Nephron (organoid): ENCODE data around the gene SOCS1.
A peak's percentile ranks its signal among the peaks of the same experiment; 100 is the strongest.

ENCODE experiments used
- H3K27ac Mint-ChIP-seq, 3 experiments: 2 replicates each; pipeline ENCODE4 v1.8.0; 2020; ENCODE audit warnings: mixed read lengths in 3 of 3, mild to moderate bottlenecking in 2 of 3, moderate library complexity in 1 of 3
- H3K27me3 Mint-ChIP-seq: 2 replicates; pipeline ENCODE4 v1.8.0; 2021; ENCODE audit warnings: low read depth, mild to moderate bottlenecking, moderate library complexity, mixed read lengths
- H3K36me3 Mint-ChIP-seq: 2 replicates; pipeline ENCODE4 v1.8.0; 2020; ENCODE audit warnings: low read depth, mixed read lengths
- H3K4me1 Mint-ChIP-seq: 2 replicates; pipeline ENCODE4 v1.8.0; 2020; ENCODE audit warnings: mixed read lengths
- H3K4me3 Mint-ChIP-seq, 3 experiments: 2 replicates each; pipeline ENCODE4 v1.8.0; 2020; ENCODE audit warnings: mild to moderate bottlenecking in 3 of 3, mixed read lengths in 3 of 3, moderate library complexity in 2 of 3
- H3K9me3 Mint-ChIP-seq: 2 replicates; pipeline ENCODE4 v1.8.0; 2020; ENCODE audit warnings: mixed read lengths
- TF ChIP-seq, protein P1 (sequence below), 3 experiments: fragments of 200-600 bp; sonication (generic); IDR thresholded peaks; one replicate each; pipeline ENCODE4 v1.5.0; 2021; ENCODE audit warnings: antibody characterized with exemption in 3 of 3; ENCODE audit not compliant: unreplicated experiment in 3 of 3

Gene SOCS1

DNA sequence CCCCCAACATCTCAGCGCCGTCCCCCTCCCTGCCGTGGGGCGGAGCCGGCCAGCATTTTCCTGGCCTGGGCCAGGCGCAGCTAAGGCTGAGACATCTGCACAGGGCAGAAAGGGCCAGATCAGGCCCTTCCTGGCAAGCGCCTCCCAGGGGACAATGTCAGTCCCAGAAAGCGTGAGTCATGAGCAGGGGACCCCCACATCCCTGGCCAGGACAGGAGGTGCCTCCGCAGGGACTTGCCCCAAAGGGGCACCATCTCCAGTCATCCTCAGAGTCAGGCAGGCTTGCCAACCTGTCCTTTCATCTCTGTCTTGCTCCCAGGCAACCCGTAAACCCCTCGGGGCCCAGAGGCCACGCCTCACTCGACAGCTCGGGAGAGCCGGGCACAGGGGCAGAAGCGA, 43.2 kb downstream of the SOCS1 start:
- peaks cover 2% of the 10 kb centered on the region for H3K36me3 Mint-ChIP-seq
- H3K4me1 Mint-ChIP-seq = peaks cover 20% of the 10 kb centered on the region
- TF ChIP-seq, protein P1, sequence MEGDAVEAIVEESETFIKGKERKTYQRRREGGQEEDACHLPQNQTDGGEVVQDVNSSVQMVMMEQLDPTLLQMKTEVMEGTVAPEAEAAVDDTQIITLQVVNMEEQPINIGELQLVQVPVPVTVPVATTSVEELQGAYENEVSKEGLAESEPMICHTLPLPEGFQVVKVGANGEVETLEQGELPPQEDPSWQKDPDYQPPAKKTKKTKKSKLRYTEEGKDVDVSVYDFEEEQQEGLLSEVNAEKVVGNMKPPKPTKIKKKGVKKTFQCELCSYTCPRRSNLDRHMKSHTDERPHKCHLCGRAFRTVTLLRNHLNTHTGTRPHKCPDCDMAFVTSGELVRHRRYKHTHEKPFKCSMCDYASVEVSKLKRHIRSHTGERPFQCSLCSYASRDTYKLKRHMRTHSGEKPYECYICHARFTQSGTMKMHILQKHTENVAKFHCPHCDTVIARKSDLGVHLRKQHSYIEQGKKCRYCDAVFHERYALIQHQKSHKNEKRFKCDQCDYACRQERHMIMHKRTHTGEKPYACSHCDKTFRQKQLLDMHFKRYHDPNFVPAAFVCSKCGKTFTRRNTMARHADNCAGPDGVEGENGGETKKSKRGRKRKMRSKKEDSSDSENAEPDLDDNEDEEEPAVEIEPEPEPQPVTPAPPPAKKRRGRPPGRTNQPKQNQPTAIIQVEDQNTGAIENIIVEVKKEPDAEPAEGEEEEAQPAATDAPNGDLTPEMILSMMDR (IDR thresholded peaks at IDR 0.05; ENCODE audit: unreplicated experiment in 3 of 3) = no peak
- H3K4me3 Mint-ChIP-seq = no peak overlapping the region
- H3K27me3 Mint-ChIP-seq = peaks cover 3% of the 10 kb centered on the region
- H3K27ac Mint-ChIP-seq = no peak overlapping the region
- peaks cover 11% of the 10 kb centered on the region for H3K9me3 Mint-ChIP-seq

DNA sequence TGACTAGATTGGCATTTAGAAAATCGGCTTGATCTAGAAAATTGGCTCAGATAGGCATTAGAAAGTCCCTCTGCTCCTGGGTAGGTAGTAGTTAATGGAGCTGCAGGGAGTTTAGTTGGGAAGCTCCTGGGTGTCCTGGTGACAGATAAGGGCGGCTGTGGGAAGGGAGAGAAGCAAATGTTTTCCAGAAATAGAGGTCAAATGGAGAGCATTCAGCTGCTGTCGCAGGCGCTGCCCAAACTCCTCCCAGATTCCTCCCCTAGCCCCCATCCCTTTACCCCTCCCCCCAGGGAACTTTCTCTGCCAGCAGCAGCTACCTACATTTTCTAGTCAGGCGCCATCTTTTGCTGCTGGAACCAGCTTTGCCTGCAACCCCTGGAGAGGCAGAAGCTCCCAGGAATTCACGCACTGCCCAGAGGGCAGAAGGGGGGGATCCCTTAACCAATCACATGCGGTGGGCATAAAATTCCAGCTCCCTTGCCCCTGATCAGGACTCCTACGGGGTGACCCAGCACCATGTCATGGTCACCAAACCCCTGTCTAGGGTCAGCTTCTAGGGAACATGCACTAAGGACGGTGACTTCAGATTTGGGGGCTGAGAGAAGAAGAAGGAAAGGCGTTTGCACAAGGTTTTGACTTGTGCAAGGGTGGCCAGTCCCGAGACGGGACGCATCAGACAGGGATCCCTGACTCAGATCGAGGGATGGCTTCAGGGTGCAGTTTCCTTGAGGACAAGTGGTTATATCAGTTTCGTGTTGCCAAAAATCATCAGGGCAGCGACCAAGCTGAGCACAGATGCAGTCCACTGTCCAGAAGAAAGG, 43.8 kb downstream of the SOCS1 start:
- Mint-ChIP-seq H3K27ac (peak overlapping the region; percentile 63 to 94 (median 81)), H3K4me3 (peak overlapping the region in 1 of 3 experiments; percentile 32), H3K27me3 (peaks cover 3% of the 10 kb centered on the region), H3K9me3 (peaks cover 8% of the 10 kb centered on the region), H3K36me3 (no peaks in the 10 kb centered on the region), H3K4me1 (peaks cover 20% of the 10 kb centered on the region)
- TF ChIP-seq, protein P1 (IDR thresholded peaks at IDR 0.05; ENCODE audit: unreplicated experiment in 3 of 3) = no peak

DNA sequence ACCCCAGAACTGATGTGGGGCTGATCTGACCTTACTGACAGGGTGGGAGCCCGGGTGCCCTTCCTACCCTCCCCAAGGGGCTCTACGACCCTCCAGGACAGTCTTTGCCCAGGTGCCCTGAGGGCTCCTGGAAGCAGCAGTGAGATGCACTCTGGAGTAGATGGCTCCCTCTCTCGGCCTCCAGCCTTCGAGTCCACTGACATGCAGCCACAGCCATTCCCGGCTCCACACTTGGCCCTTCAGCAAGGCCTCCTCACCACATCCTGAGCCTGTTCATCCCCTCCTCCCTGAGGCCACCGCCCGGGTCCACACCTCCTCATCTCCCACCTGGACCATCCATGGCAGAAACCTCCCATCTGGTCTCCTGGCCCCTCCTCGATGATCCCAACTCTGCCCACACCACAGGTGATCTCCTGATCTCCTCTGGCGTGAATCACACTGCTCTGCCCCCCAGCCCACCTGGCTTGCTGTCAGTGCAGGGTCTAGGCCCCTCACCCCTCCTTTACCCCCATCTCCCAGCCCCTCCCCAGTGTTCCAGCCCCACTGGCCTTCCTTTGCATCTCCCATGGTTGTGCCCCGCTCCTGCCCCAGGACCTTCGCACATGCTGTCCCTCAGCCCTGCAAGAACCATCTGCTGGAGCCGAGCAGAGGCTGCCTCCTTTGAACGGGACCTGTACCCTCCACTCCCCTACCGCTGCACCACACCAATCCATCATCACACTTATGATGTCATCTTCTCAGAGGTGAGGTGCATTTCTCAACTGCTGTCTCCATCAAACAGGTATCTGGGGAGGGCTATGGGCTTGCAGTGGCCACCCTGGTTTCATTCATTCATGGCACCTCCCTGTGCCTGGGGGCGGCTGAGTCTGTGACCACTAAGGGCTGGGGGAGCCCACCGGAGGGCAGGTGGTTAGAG, 44.7 kb downstream of the SOCS1 start:
- Mint-ChIP-seq H3K27ac (peak overlapping the region; percentile 63 to 94 (median 81)), H3K4me1 (peaks cover 20% of the 10 kb centered on the region), H3K27me3 (peaks cover 3% of the 10 kb centered on the region), H3K36me3 (no peaks in the 10 kb centered on the region), H3K9me3 (peaks cover 6% of the 10 kb centered on the region), H3K4me3 (peak overlapping the region in 2 of 3 experiments; percentile 32 to 36)
- TF ChIP-seq, protein P1 (IDR thresholded peaks at IDR 0.05; ENCODE audit: unreplicated experiment in 3 of 3) = no peak

DNA sequence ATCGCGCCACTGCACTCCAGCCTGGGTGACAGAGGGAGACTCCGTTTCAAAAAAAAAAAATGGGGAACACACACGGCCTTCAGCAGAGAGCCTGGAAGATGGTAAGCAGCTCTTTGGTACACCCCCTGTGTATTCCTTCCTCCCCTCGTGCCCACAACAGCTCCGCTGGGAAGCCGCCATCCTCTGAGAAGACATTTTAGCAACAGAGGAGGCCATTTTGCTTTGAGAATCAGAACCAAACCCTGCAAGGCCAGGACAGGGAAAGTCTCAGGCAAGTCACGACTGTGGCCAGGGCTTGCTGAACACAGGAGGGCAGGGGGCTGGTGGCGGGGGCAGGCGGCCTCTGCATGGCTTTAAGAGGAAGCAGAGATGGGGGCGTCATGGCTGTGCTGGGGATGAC, 45.7 kb downstream of the SOCS1 start:
- TF ChIP-seq, protein P1 (IDR thresholded peaks at IDR 0.05; ENCODE audit: unreplicated experiment in 3 of 3) = no peak
- Mint-ChIP-seq H3K4me1 (peaks cover 21% of the 10 kb centered on the region), H3K27ac (no peak overlapping the region), H3K27me3 (peaks cover 4% of the 10 kb centered on the region), H3K4me3 (no peak overlapping the region), H3K36me3 (no peaks in the 10 kb centered on the region), H3K9me3 (no peaks in the 10 kb centered on the region)

DNA sequence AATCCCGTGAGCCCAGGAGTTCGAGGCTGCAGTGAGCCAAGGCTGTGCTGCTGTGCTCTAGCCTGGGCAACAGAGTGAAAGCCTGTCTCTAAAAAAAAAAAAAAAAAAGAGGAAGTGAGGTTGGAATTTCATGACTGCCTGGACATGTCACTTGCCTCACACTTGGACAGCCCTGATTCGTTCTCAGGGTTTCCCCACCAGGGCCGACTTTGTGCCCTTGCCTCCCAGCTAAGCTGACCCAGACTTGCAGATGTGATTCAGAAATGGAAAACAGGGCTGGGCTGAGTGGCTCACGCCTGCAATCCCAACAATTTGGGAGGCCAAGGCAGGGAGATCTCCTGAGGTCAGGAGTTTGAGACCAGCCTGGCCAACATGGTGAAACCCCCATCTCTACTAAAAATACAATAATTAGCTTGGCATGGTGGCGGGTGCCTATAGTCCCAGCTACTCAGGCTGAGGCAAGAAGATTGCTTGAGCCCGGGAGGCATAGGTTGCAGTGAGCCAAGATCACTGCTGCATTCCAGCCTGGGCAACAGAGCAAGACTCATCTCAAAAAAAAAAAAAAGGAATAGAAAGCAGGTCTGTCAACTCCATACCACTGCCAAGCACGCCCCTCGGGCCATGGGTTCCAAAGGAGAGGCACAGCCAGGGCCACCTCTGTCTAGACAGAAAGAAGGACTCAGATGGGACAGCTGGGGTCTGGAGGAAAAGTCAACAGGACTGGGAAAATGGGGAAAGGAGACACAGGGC, 46.9 kb downstream of the SOCS1 start:
- no peak overlapping the region for H3K4me3 Mint-ChIP-seq
- H3K27me3 Mint-ChIP-seq = peaks cover 6% of the 10 kb centered on the region
- no peak overlapping the region for H3K27ac Mint-ChIP-seq
- H3K4me1 Mint-ChIP-seq = peaks cover 25% of the 10 kb centered on the region
- H3K9me3 Mint-ChIP-seq = no peaks in the 10 kb centered on the region
- no peaks in the 10 kb centered on the region for H3K36me3 Mint-ChIP-seq
- TF ChIP-seq, protein P1 (IDR thresholded peaks at IDR 0.05; ENCODE audit: unreplicated experiment in 3 of 3) = no peak
